HL-60 (cell line): Measurements from ENCODE around the gene HSD11B1.

Source experiments
- CTCF ChIP-seq: IDR thresholded peaks from one replicate; pipeline ENCODE4 v1.5.1; 2011; ENCODE audit warnings: low read length, control low read depth, inconsistent platforms; ENCODE audit not compliant: insufficient read depth
- POLR2AphosphoS5 ChIP-seq: IDR thresholded peaks from 2 replicates; pipeline ENCODE4 v1.6.1; 2012; ENCODE audit warnings: low read depth
- REST ChIP-seq: IDR thresholded peaks from 2 replicates; pipeline ENCODE4 v1.6.1; 2012; ENCODE audit warnings: low read depth; ENCODE audit not compliant: insufficient replicate concordance
- SPI1 ChIP-seq: IDR thresholded peaks from 2 replicates; pipeline ENCODE4 v1.6.1; 2012; ENCODE audit warnings: low read depth, mild to moderate bottlenecking, borderline replicate concordance

GRCh38 chr1:209749670-209750323 is 45.2 kb downstream of the HSD11B1 start:
- TF ChIP-seq CTCF (no peak), REST (no peak), POLR2AphosphoS5 (no peak), SPI1 (no peak)
